ENCODE measurements around the gene ZFAND3.
"Not testable (repeated sequence)": the region's sequence is repeated elsewhere in the genome, so short reads cannot be mapped to it uniquely, and the experiment has no call there.

The ZFAND3 gene

GRCh38 chr6:37974943-37975342 is 155.4 kb downstream of the ZFAND3 start:
- no peak for DNase-seq

GRCh38 chr6:37977715-37978114 is 158.2 kb downstream of the ZFAND3 start:
- DNase-seq: no peak

GRCh38 chr6:37979392-37980221 is 160.1 kb downstream of the ZFAND3 start:
- no peak for DNase-seq

- DNase-seq: no peak
Measured at GRCh38 chr6:37980222-37980595, 160.7 kb downstream of the ZFAND3 start.

- no peak for DNase-seq
Measured at GRCh38 chr6:37981626-37982025, 162.1 kb downstream of the ZFAND3 start.

GRCh38 chr6:37982317-37982716 is 162.8 kb downstream of the ZFAND3 start:
- no peak for DNase-seq

GRCh38 chr6:37983720-37984501 is 164.4 kb downstream of the ZFAND3 start:
- no peak for DNase-seq

GRCh38 chr6:37984578-37984977 is 165.1 kb downstream of the ZFAND3 start:
- no peak for DNase-seq

GRCh38 chr6:37985355-37985754 is 165.8 kb downstream of the ZFAND3 start:
- DNase-seq: no peak

GRCh38 chr6:37987018-37987417 is 167.5 kb downstream of the ZFAND3 start:
- no peak for DNase-seq

- DNase-seq: no peak
Measured at GRCh38 chr6:37987559-37987958, 168.0 kb downstream of the ZFAND3 start.

GRCh38 chr6:37988127-37988526 is 168.6 kb downstream of the ZFAND3 start:
- DNase-seq: no peak

GRCh38 chr6:37988696-37989095 is 169.2 kb downstream of the ZFAND3 start:
- no peak for DNase-seq

GRCh38 chr6:37990762-37991525 is 171.4 kb downstream of the ZFAND3 start:
- DNase-seq: peak; percentile 31 to 55

- no peak for DNase-seq
Measured at GRCh38 chr6:37992749-37993148, 173.2 kb downstream of the ZFAND3 start.

GRCh38 chr6:37993194-37993593 is 173.7 kb downstream of the ZFAND3 start:
- not testable (repeated sequence) for DNase-seq

- DNase-seq: no peak
Measured at GRCh38 chr6:37993596-37993995, 174.1 kb downstream of the ZFAND3 start.

- no peak for DNase-seq
Measured at GRCh38 chr6:37994223-37994622, 174.7 kb downstream of the ZFAND3 start.

GRCh38 chr6:37998366-37998765 is 178.8 kb downstream of the ZFAND3 start:
- no peak for DNase-seq

- DNase-seq: no peak
Measured at GRCh38 chr6:38001386-38001785, 181.9 kb downstream of the ZFAND3 start.

- DNase-seq: no peak
Measured at GRCh38 chr6:38004908-38005307, 185.4 kb downstream of the ZFAND3 start.

GRCh38 chr6:38011937-38012336 is 192.4 kb downstream of the ZFAND3 start:
- no peak for DNase-seq

GRCh38 chr6:38012573-38012972 is 193.0 kb downstream of the ZFAND3 start:
- DNase-seq: peak in 1 of 2 experiments; percentile 41

All from SW 1271 (cell line).